ENCODE measurements around the gene MC1R. TPM values are rescaled to one million over a fixed set of nuclear protein-coding genes. Genes with fewer than 3 reads are reported as not detected.
"Not testable (repeated sequence)": the region's sequence is repeated elsewhere in the genome, so short reads cannot be mapped to it uniquely, and the experiment has no call there.

The MC1R gene
- total RNA-seq, 1 donor from 2014 or later: 8.1 TPM

GRCh38 chr16:89958596-89958995 is 39.9 kb downstream of the MC1R start:
- DNase-seq (ENCODE audit: low spot score): no peak

DNA sequence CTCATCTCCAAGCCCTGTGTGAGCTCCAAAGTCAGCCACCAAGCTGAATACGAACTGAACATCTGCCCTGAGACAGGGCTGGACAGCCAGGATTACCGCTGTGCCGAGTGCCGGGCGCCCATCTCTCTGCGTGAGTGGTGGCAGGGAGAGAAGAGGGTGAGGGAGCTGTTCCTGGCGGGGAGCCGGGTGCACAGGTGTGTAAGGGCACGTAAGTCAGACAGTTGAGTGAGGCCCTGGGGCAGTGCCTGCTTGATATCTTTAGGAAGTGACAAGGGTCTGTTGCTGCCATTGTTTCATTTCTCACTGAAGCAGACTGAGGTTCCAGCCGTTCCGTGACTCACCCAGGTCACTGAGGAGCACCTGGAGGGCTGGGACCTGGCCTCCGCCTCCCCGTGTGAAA is 42.3 kb downstream of the MC1R start:
- DNase-seq (ENCODE audit: low spot score): no peak

DNA sequence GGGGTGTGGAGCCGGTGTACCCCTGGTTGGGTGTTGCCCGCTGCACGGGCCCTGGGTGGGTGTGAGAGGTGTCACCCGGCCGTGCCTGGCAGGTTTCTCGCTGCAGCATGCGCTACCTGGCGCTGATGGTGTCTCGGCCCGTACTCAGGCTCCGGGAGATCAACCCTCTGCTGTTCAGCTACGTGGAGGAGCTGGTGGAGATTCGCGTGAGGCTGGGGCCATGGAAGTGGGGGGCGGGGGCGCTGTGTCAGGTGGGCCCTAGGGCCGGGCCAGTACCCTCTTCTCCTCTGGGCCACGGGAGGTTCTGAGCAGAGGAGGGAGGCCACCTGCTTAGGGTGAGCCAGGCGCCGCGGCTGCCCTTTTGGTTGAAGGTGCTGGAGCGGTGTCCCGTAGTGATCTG is 43.3 kb downstream of the MC1R start:
- no peak for DNase-seq (ENCODE audit: low spot score)

GRCh38 chr16:89962754-89963498 is 44.3 kb downstream of the MC1R start:
- no peak for DNase-seq (ENCODE audit: low spot score)

GRCh38 chr16:89964201-89964600 is 45.5 kb downstream of the MC1R start:
- DNase-seq (ENCODE audit: low spot score): no peak

GRCh38 chr16:89965447-89966225 is 47.0 kb downstream of the MC1R start:
- no peak for DNase-seq (ENCODE audit: low spot score)

DNA sequence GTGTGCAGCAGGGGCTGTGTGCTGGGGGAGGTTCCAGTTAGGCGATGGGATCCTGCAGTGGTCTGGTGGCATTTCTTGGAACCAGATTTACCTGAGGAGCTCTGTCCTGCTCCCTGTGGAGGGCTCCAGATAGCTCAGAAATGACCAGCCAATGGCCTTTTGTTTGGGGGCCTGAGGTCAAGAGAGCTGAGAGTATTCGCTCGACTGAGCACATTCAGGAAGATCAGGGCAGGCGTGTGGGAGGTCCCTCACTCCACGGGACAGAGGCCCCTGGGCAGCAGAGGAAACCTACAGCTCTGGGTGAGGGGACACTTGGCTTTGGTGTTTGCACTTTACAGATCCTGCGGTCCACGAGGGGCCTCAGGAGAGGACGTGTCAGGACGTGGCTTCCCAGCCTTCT is 48.1 kb downstream of the MC1R start:
- no peak for DNase-seq (ENCODE audit: low spot score)

DNA sequence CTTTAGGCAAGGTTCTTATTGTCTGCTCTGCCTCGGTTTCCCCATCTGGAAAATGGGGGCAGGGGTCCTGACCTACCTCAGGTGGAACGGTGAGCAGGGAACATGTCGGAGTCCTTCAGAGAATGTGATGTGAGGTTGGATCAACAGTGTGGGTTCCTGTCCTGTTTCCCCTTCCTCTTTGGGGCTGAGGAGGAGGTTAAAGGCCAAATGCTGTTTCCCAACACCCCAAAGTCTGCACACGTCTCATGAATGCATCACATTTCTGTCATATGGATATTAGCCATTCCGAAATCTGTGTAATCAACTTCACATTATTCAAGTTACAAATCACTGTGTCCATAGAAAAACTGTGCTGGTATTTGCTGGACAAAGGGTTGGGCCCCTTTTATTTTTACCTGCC is 48.8 kb downstream of the MC1R start:
- DNase-seq (ENCODE audit: low spot score): not testable (repeated sequence)

DNA sequence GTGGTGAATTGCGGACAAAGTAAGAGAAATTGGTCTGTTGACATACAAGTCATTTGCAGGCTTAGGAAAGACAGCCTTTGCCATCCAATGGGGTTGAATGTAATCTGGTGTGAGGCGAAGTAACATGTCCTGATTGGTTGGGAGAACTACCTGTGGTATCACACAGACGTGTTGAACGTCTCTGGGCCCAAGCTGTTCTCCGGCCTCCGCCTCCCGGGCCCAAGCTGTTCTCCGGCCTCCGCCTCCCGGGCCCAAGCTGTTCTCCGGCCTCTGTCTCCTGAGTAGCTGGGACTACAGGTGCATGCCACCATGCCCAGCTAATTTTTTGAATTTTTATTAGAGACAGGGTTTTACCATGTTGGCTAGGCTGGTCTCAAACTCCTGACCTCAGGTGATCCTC is 49.4 kb downstream of the MC1R start:
- DNase-seq (ENCODE audit: low spot score): not testable (repeated sequence)

- DNase-seq (ENCODE audit: low spot score): no peak
Measured at GRCh38 chr16:89969741-89970410, 51.2 kb downstream of the MC1R start.

Other genes with a start within 250 kb of the MC1R start
- 168 TPM for gene CDK10, start 232.2 kb upstream of the MC1R start, total RNA-seq
- gene SPATA2L, start 217.2 kb upstream of the MC1R start, total RNA-seq: 29.6 TPM
- 20.8 TPM for gene VPS9D1, start 198.0 kb upstream of the MC1R start, total RNA-seq
- gene ZNF276, start 197.3 kb upstream of the MC1R start, total RNA-seq: 39.0 TPM
- 3.8 TPM for gene FANCA, start 102.2 kb upstream of the MC1R start, total RNA-seq
- gene SPIRE2, start 90.4 kb upstream of the MC1R start, total RNA-seq: 19.9 TPM
- 175 TPM for gene TCF25, start 45.3 kb upstream of the MC1R start, total RNA-seq
- gene TUBB3, start 4.5 kb downstream of the MC1R start, total RNA-seq: 9.5 TPM
- gene DEF8, start 29.9 kb downstream of the MC1R start, total RNA-seq: 68.6 TPM
- gene DBNDD1, start 100.6 kb downstream of the MC1R start, total RNA-seq: 21.2 TPM
- gene PRDM7, start 158.5 kb downstream of the MC1R start, total RNA-seq: not detected